ENCODE data around the gene CYYR1. TPM values are rescaled to one million over a fixed set of nuclear protein-coding genes. Genes with fewer than 3 reads are reported as not detected.

The CYYR1 gene
- total RNA-seq, 3 donors from 2014 or later = 0.08 to 0.18 TPM; not detected in 1

GRCh38 chr21:26565546-26565945 is 7.5 kb downstream of the CYYR1 start:
- Mint-ChIP-seq H3K4me1 (ENCODE audit: low read depth) (no peaks in the 10 kb centered on the region), H3K9me3 (no peaks in the 10 kb centered on the region), H3K36me3 (ENCODE audit: insufficient read depth) (no peaks in the 10 kb centered on the region), H3K4me3 (no peak overlapping the region), H3K27me3 (ENCODE audit: low read depth) (peaks cover 4% of the 10 kb centered on the region)
- ATAC-seq (no peak), DNase-seq (no peak)

GRCh38 chr21:26565111-26565510 is 8.0 kb downstream of the CYYR1 start:
- H3K27me3 Mint-ChIP-seq (ENCODE audit: low read depth) = peaks cover 4% of the 10 kb centered on the region
- H3K36me3 Mint-ChIP-seq (ENCODE audit: insufficient read depth) = no peaks in the 10 kb centered on the region
- DNase-seq = no peak
- H3K4me1 Mint-ChIP-seq (ENCODE audit: low read depth) = no peaks in the 10 kb centered on the region
- H3K9me3 Mint-ChIP-seq = no peaks in the 10 kb centered on the region
- no peak for ATAC-seq
- no peak overlapping the region for H3K4me3 Mint-ChIP-seq

- Mint-ChIP-seq H3K36me3 (ENCODE audit: insufficient read depth) (no peaks in the 10 kb centered on the region), H3K27me3 (ENCODE audit: low read depth) (peaks cover 4% of the 10 kb centered on the region), H3K4me3 (no peak overlapping the region), H3K9me3 (no peaks in the 10 kb centered on the region), H3K4me1 (ENCODE audit: low read depth) (no peaks in the 10 kb centered on the region)
- ATAC-seq = no peak
- no peak for DNase-seq
Observed at GRCh38 chr21:26563856-26564503, 9.1 kb downstream of the CYYR1 start.

GRCh38 chr21:26560612-26561011 is 12.5 kb downstream of the CYYR1 start:
- no peak overlapping the region for H3K4me3 Mint-ChIP-seq
- no peak for DNase-seq
- H3K9me3 Mint-ChIP-seq = no peaks in the 10 kb centered on the region
- no peaks in the 10 kb centered on the region for H3K4me1 Mint-ChIP-seq (ENCODE audit: low read depth)
- no peaks in the 10 kb centered on the region for H3K36me3 Mint-ChIP-seq (ENCODE audit: insufficient read depth)
- no peak for ATAC-seq
- peaks cover 4% of the 10 kb centered on the region for H3K27me3 Mint-ChIP-seq (ENCODE audit: low read depth)

GRCh38 chr21:26559099-26559498 is 14.0 kb downstream of the CYYR1 start:
- no peaks in the 10 kb centered on the region for H3K4me1 Mint-ChIP-seq (ENCODE audit: low read depth)
- peaks cover 4% of the 10 kb centered on the region for H3K27me3 Mint-ChIP-seq (ENCODE audit: low read depth)
- ATAC-seq (no peak), DNase-seq (no peak)
- H3K36me3 Mint-ChIP-seq (ENCODE audit: insufficient read depth) = no peaks in the 10 kb centered on the region
- no peak overlapping the region for H3K4me3 Mint-ChIP-seq
- H3K9me3 Mint-ChIP-seq = no peaks in the 10 kb centered on the region

- no peaks in the 10 kb centered on the region for H3K9me3 Mint-ChIP-seq
- peaks cover 4% of the 10 kb centered on the region for H3K27me3 Mint-ChIP-seq (ENCODE audit: low read depth)
- H3K4me3 Mint-ChIP-seq = no peak overlapping the region
- ATAC-seq (no peak), DNase-seq (no peak)
- no peaks in the 10 kb centered on the region for H3K36me3 Mint-ChIP-seq (ENCODE audit: insufficient read depth)
- H3K4me1 Mint-ChIP-seq (ENCODE audit: low read depth) = no peaks in the 10 kb centered on the region
Observed at GRCh38 chr21:26557106-26557505, 16.0 kb downstream of the CYYR1 start.

- no peak for DNase-seq
Observed at GRCh38 chr21:26555540-26556146, 17.4 kb downstream of the CYYR1 start.

GRCh38 chr21:26554365-26554764 is 18.7 kb downstream of the CYYR1 start:
- H3K36me3 Mint-ChIP-seq (ENCODE audit: insufficient read depth) = no peaks in the 10 kb centered on the region
- H3K4me3 Mint-ChIP-seq = no peak overlapping the region
- DNase-seq (no peak), ATAC-seq (no peak)
- H3K4me1 Mint-ChIP-seq (ENCODE audit: low read depth) = no peaks in the 10 kb centered on the region
- H3K27me3 Mint-ChIP-seq (ENCODE audit: low read depth) = no peaks in the 10 kb centered on the region
- no peaks in the 10 kb centered on the region for H3K9me3 Mint-ChIP-seq

More at GRCh38 chr21:26555540-26556146, 17.4 kb downstream of the CYYR1 start:
- no peak overlapping the region for H3K4me3 Mint-ChIP-seq
- no peak for ATAC-seq
- no peaks in the 10 kb centered on the region for H3K4me1 Mint-ChIP-seq (ENCODE audit: low read depth)
- no peaks in the 10 kb centered on the region for H3K36me3 Mint-ChIP-seq (ENCODE audit: insufficient read depth)
- H3K9me3 Mint-ChIP-seq = no peaks in the 10 kb centered on the region
- no peaks in the 10 kb centered on the region for H3K27me3 Mint-ChIP-seq (ENCODE audit: low read depth)

- ATAC-seq = no peak
- H3K27me3 Mint-ChIP-seq (ENCODE audit: low read depth) = no peaks in the 10 kb centered on the region
- H3K4me1 Mint-ChIP-seq (ENCODE audit: low read depth) = no peaks in the 10 kb centered on the region
- H3K9me3 Mint-ChIP-seq = no peaks in the 10 kb centered on the region
- no peak overlapping the region for H3K4me3 Mint-ChIP-seq
- no peak for DNase-seq
- no peaks in the 10 kb centered on the region for H3K36me3 Mint-ChIP-seq (ENCODE audit: insufficient read depth)
Observed at GRCh38 chr21:26553898-26554297, 19.2 kb downstream of the CYYR1 start.

GRCh38 chr21:26550326-26550725 is 22.8 kb downstream of the CYYR1 start:
- ATAC-seq (no peak), DNase-seq (no peak)
- Mint-ChIP-seq H3K4me1 (ENCODE audit: low read depth) (no peaks in the 10 kb centered on the region), H3K27me3 (ENCODE audit: low read depth) (no peaks in the 10 kb centered on the region), H3K4me3 (no peak overlapping the region), H3K9me3 (no peaks in the 10 kb centered on the region), H3K36me3 (ENCODE audit: insufficient read depth) (no peaks in the 10 kb centered on the region)

- no peaks in the 10 kb centered on the region for H3K36me3 Mint-ChIP-seq (ENCODE audit: insufficient read depth)
- H3K4me1 Mint-ChIP-seq (ENCODE audit: low read depth) = no peaks in the 10 kb centered on the region
- no peak for ATAC-seq
- no peaks in the 10 kb centered on the region for H3K27me3 Mint-ChIP-seq (ENCODE audit: low read depth)
- no peak for DNase-seq
- H3K9me3 Mint-ChIP-seq = no peaks in the 10 kb centered on the region
- H3K4me3 Mint-ChIP-seq = no peak overlapping the region
Observed at GRCh38 chr21:26546446-26547097, 26.5 kb downstream of the CYYR1 start.

GRCh38 chr21:26544201-26544775 is 28.8 kb downstream of the CYYR1 start:
- DNase-seq (no peak), ATAC-seq (no peak)
- no peaks in the 10 kb centered on the region for H3K9me3 Mint-ChIP-seq
- no peaks in the 10 kb centered on the region for H3K27me3 Mint-ChIP-seq (ENCODE audit: low read depth)
- H3K4me3 Mint-ChIP-seq = no peak overlapping the region
- no peaks in the 10 kb centered on the region for H3K36me3 Mint-ChIP-seq (ENCODE audit: insufficient read depth)
- no peaks in the 10 kb centered on the region for H3K4me1 Mint-ChIP-seq (ENCODE audit: low read depth)

GRCh38 chr21:26540651-26541050 is 32.4 kb downstream of the CYYR1 start:
- no peaks in the 10 kb centered on the region for H3K36me3 Mint-ChIP-seq (ENCODE audit: insufficient read depth)
- H3K4me1 Mint-ChIP-seq (ENCODE audit: low read depth) = no peaks in the 10 kb centered on the region
- H3K9me3 Mint-ChIP-seq = peaks cover 4% of the 10 kb centered on the region
- DNase-seq (no peak), ATAC-seq (no peak)
- H3K4me3 Mint-ChIP-seq = no peak overlapping the region
- no peaks in the 10 kb centered on the region for H3K27me3 Mint-ChIP-seq (ENCODE audit: low read depth)

- Mint-ChIP-seq H3K9me3 (peaks cover 5% of the 10 kb centered on the region), H3K4me3 (no peak overlapping the region), H3K4me1 (ENCODE audit: low read depth) (no peaks in the 10 kb centered on the region), H3K36me3 (ENCODE audit: insufficient read depth) (no peaks in the 10 kb centered on the region), H3K27me3 (ENCODE audit: low read depth) (no peaks in the 10 kb centered on the region)
- no peak for DNase-seq
- no peak for ATAC-seq
Observed at GRCh38 chr21:26539566-26539965, 33.5 kb downstream of the CYYR1 start.

- H3K27me3 Mint-ChIP-seq (ENCODE audit: low read depth) = no peaks in the 10 kb centered on the region
- H3K36me3 Mint-ChIP-seq (ENCODE audit: insufficient read depth) = no peaks in the 10 kb centered on the region
- no peaks in the 10 kb centered on the region for H3K4me1 Mint-ChIP-seq (ENCODE audit: low read depth)
- DNase-seq (no peak), ATAC-seq (no peak)
- no peak overlapping the region for H3K4me3 Mint-ChIP-seq
- peaks cover 5% of the 10 kb centered on the region for H3K9me3 Mint-ChIP-seq
Observed at GRCh38 chr21:26534517-26534916, 38.6 kb downstream of the CYYR1 start.
